Stimulated activated naive B cell treated with anti-CD40 and anti-IgM and Interleukin-4, amounts not matched to agents 10 μg/mL and 1 μg/mL and 100 μg/mL, for 72 hours (primary cell): ENCODE data around the gene PRR7.
"Not testable (repeated sequence)": the region's sequence is repeated elsewhere in the genome, so short reads cannot be mapped to it uniquely, and the experiment has no call there.

Experiments used
- ATAC-seq, 2 donors: fragments of 150-1000 bp; cut with Tn5 transposase; replicated peaks; 2 replicates each; pipeline ENCODE4 v1.10.0; 2021; ENCODE audit warnings: moderate library complexity in 1 of 2
- DNase-seq: peaks from one replicate; pipeline ENCODE4 v3.0.0; 2021
- H3K27ac Mint-ChIP-seq: one replicate; pipeline ENCODE4 v1.8.0; 2022; ENCODE audit warnings: mild to moderate bottlenecking, mixed read lengths
- H3K27me3 Mint-ChIP-seq, 2 donors: one replicate each; pipeline ENCODE4 v1.8.0; 2022; ENCODE audit warnings: mixed read lengths in 2 of 2
- H3K36me3 Mint-ChIP-seq, 2 donors: one replicate each; pipeline ENCODE4 v1.8.0; 2022; ENCODE audit warnings: mixed read lengths in 2 of 2, mild to moderate bottlenecking in 1 of 2
- H3K4me1 Mint-ChIP-seq, 2 donors: one replicate each; pipeline ENCODE4 v1.8.0; 2022; ENCODE audit warnings: mixed read lengths in 2 of 2, mild to moderate bottlenecking in 1 of 2
- H3K4me3 Mint-ChIP-seq, 2 donors: one replicate each; pipeline ENCODE4 v1.8.0; 2022; ENCODE audit warnings: mild to moderate bottlenecking in 2 of 2, mixed read lengths in 2 of 2, moderate library complexity in 1 of 2
- H3K9me3 Mint-ChIP-seq, 2 donors: one replicate each; pipeline ENCODE4 v1.8.0; 2022; ENCODE audit warnings: mixed read lengths in 2 of 2, mild to moderate bottlenecking in 1 of 2

The PRR7 gene

DNA sequence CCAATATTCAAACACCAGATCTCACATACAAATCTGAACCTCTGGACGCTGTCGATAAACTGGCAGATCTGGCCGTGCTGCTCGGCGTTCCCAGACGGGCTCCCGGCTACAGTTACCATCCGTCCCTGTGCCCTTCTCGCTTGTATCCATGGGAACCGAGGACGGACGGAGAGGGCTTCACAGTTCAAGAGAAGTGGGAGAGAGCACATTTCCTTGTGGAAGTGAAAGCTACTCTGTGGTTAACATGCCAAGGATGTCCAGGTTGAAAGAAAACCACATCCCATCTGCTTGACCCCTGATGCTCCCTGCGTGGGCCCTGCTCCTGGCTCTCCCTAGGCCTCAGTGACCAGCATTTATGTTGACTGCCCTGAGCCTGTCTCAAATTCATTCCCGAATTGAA is 33.2 kb downstream of the PRR7 start:
- DNase-seq (no peak), ATAC-seq (no peak)
- no peaks in the 10 kb centered on the region for H3K27me3 Mint-ChIP-seq
- H3K4me1 Mint-ChIP-seq, result peaks cover 30 to 46% of the 10 kb centered on the region in 2 donors
- H3K9me3 Mint-ChIP-seq, result no peaks in the 10 kb centered on the region
- peak overlapping the region in 1 of 2 donors; percentile 8 for H3K4me3 Mint-ChIP-seq
- peaks cover 3 to 7% of the 10 kb centered on the region in 2 donors for H3K36me3 Mint-ChIP-seq
- H3K27ac Mint-ChIP-seq, result peak overlapping the region; percentile 38

DNA sequence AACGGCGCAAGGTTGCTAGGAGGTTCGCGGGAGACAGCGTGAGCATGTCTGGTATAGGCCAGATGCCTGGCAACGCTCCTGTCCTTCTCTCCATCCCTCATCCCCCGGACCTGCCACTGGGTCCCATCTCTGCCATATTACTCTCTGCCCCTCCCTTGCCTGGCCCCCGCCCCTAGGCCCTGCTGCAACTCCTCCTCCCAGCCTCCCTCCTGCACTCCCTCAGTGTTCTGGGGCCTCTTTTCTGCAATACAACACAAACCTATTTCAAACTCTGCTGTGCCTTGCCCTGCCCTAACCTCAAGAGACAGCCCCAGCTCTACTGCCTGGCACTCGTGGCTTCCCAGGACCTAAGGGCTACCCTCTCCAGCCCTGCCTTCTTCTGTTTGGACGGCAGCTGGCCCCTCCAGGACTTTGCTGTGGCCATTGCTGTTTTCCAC is 35.8 kb downstream of the PRR7 start:
- no peaks in the 10 kb centered on the region for H3K27me3 Mint-ChIP-seq
- H3K27ac Mint-ChIP-seq, result peak overlapping the region; percentile 21
- H3K4me1 Mint-ChIP-seq, result peaks cover 19 to 27% of the 10 kb centered on the region in 2 donors
- H3K4me3 Mint-ChIP-seq, result no peak overlapping the region
- DNase-seq, result no peak
- peaks cover 14 to 18% of the 10 kb centered on the region in 2 donors for H3K36me3 Mint-ChIP-seq
- H3K9me3 Mint-ChIP-seq, result no peaks in the 10 kb centered on the region
- ATAC-seq, result no peak

DNA sequence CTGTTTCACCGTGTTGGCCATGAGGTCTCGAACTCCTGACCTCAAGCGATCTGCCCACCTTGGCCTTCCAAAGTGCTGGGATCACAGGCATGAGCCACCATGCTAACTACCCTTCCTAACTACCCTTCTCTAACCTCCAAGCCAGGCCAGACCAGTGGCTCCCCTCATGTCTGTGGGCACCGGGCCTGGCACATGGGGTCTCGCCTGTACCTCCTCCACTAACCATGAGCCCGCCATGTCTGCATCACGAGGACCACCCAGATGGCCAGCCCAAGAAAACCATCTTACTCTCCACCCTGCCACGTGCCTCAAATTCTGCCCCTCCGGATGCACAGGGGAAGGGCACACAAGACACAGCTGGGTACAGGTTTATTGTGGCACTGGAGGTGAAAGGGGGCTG is 36.4 kb downstream of the PRR7 start:
- H3K4me1 Mint-ChIP-seq, result peaks cover 19 to 22% of the 10 kb centered on the region in 2 donors
- H3K36me3 Mint-ChIP-seq, result peaks cover 19 to 22% of the 10 kb centered on the region in 2 donors
- ATAC-seq (no peak), DNase-seq (no peak)
- no peak overlapping the region for H3K4me3 Mint-ChIP-seq
- no peaks in the 10 kb centered on the region for H3K27me3 Mint-ChIP-seq
- no peaks in the 10 kb centered on the region for H3K9me3 Mint-ChIP-seq
- H3K27ac Mint-ChIP-seq, result no peak overlapping the region

DNA sequence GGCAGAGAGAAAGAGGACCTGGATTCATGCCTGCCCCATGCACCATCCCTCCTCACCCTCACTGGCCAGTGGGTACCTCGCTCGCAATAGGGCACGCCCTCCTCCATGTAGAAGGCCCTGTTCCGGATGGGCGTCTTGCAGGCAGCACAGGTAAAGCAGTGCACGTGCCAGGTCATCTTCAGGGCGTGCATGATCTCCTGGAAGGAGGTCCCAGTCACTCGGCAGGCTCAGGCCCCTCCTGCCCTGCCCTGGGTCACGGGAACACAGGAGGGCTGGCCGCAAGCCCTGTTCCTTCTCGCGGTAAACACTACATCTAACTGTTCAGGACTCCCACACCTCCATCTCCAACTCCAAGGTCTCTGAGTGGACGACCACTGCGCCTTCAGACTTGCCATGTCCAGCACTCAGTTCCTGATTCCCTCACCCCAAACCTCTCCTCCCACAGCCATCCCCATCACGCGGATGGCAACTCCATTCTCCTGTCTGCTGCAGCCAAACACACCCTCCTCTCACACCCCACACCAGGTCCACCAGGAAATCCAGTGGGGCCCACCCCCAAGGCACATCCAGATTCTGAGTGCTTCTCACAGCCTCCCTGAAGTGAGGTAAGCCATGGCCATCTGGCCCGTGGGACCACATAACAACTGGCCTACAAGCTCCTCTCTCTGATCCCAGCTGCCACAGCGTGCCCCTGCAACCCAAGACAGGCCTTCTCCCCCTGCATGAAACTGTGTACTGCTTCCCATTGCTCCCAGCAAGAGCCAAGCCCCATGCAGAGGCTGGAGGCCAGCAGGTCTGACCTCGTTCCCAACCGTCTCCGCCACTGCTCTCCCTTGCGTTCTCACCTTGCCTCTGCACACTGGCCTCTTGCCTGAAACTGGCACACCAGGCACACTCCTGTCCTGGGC is 37.6 kb downstream of the PRR7 start:
- Mint-ChIP-seq H3K4me3 (no peak overlapping the region), H3K27ac (no peak overlapping the region), H3K36me3 (peaks cover 29 to 30% of the 10 kb centered on the region in 2 donors), H3K27me3 (no peaks in the 10 kb centered on the region), H3K9me3 (no peaks in the 10 kb centered on the region), H3K4me1 (peaks cover 8 to 10% of the 10 kb centered on the region in 2 donors)
- DNase-seq, result no peak
- ATAC-seq, result no peak

DNA sequence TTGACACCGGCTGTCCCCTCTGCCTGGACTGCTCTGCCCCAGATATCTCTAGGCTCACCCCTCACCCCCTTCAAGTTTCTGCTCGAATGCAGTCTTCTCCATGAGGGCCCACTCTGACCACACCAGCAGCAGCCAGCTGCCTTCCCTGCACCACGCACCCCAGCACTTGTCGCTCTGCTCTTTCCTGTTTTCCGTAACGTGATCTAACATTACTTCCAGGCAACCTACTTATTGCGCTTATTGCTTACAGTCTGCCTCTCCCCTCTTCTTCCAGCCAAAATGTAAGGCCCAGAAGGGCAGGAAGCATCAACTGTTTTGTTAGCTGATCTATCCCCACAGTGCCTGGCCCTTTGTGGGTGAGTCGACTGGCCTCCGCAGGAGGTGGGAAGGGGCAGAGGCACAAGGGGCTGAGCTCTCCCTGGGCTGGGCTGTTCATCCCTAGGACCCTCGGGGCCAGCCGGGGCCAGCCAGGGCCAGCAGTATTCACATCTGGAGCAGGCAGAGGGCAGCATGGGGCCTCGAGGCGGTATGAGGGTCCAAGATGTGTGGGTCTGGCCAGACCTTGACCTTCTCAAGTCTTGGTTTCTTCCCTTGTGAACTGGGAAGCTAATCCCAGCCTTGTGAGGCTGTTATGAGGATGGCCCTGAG is 38.4 kb downstream of the PRR7 start:
- ATAC-seq (no peak), DNase-seq (no peak)
- H3K27me3 Mint-ChIP-seq, result no peaks in the 10 kb centered on the region
- H3K4me1 Mint-ChIP-seq, result peaks cover 3 to 5% of the 10 kb centered on the region in 2 donors
- peaks cover 32 to 34% of the 10 kb centered on the region in 2 donors for H3K36me3 Mint-ChIP-seq
- no peak overlapping the region for H3K4me3 Mint-ChIP-seq
- no peaks in the 10 kb centered on the region for H3K9me3 Mint-ChIP-seq
- peak overlapping the region; percentile 57 for H3K27ac Mint-ChIP-seq

DNA sequence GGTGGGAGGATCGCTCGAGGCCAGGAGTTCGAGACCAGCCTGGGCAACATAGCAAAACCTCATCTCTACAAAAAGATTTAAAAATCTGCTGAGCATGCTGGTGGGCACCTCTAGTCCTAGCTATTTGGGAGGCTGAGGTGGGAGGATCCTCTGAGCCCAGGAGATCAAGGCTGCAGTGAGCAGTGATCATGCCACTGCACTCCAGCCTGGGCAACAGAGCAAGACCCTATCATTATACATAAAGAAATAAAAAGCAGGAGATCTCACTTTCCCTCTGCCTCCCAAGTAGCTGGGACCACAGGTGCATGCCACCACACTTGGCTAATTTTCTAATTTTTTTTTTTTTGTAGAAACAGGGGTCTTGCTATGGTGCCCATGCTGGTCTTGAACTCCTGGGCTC is 39.1 kb downstream of the PRR7 start:
- H3K27ac Mint-ChIP-seq, H3K4me3 Mint-ChIP-seq, H3K9me3 Mint-ChIP-seq, H3K27me3 Mint-ChIP-seq, DNase-seq, H3K4me1 Mint-ChIP-seq, ATAC-seq: not testable (repeated sequence)
- peaks cover 39 to 41% of the 10 kb centered on the region in 2 donors for H3K36me3 Mint-ChIP-seq

DNA sequence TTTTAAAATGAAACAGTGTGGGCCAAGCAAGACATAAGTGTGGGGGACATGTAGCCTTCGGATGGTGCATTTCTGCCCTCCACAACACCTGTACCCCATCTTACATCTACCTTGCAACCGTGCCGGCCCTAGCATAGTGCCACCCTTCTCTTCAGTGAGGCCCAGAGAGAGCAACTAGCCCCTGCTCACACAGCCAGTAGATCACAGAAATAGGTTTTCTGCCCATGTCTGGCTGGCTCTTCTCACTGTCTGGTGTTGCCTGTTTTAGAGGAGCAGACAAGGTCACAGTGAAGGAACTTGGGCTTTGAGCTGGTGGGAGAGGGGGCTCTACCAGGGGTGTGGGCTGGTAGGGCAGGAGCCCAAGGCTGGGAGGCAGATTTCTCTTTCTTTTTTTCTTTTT is 39.6 kb downstream of the PRR7 start:
- no peaks in the 10 kb centered on the region for H3K27me3 Mint-ChIP-seq
- DNase-seq (no peak), ATAC-seq (no peak)
- peaks cover 44 to 46% of the 10 kb centered on the region in 2 donors for H3K36me3 Mint-ChIP-seq
- no peak overlapping the region for H3K27ac Mint-ChIP-seq
- peaks cover 8 to 15% of the 10 kb centered on the region in 2 donors for H3K4me1 Mint-ChIP-seq
- no peaks in the 10 kb centered on the region for H3K9me3 Mint-ChIP-seq
- H3K4me3 Mint-ChIP-seq, result no peak overlapping the region

DNA sequence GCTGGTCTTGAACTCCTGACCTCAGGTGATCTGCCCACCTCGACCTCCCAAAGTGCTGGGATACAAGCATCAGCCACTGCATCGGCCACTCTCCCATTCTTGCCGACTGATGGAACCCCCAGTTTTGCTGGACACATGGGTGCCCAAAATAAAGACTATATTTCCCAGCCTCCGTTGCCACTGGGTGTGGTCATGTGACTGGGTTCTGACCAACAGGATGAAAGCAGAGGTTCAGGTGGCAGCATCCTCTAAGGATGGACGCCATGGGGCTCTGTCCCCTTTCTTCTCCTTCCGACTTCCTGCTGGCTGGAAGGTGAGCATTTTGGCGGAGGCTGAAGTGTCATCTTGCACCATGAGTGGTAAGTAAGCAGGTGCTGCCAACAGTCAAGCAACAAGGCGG is 40.5 kb downstream of the PRR7 start:
- Mint-ChIP-seq H3K36me3 (peaks cover 45 to 48% of the 10 kb centered on the region in 2 donors), H3K4me1 (peaks cover 9 to 16% of the 10 kb centered on the region in 2 donors), H3K27me3 (no peaks in the 10 kb centered on the region), H3K4me3 (no peak overlapping the region), H3K27ac (no peak overlapping the region), H3K9me3 (no peaks in the 10 kb centered on the region)
- ATAC-seq (no peak), DNase-seq (no peak)

DNA sequence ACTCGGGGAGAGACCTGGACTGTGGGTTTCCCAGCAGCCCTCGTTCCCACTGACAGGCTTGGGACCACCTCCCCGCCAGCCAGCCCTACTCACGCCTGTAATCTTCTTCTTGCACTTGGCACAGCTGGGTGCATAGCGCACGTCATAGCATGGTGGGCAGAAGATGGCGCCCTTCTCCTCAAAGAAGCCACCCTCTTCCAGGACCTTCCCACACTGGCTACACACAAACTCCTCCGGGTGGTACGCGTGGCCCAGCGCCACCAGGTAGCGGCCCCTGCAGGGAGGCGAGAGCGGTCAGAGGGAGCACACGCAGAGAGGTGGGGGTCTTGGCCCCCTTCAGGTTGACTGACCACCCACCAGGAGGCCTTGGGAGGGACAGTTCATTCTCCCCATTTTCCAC is 41.4 kb downstream of the PRR7 start:
- no peak for DNase-seq
- H3K4me1 Mint-ChIP-seq, result peaks cover 14 to 22% of the 10 kb centered on the region in 2 donors
- H3K27me3 Mint-ChIP-seq, result no peaks in the 10 kb centered on the region
- H3K27ac Mint-ChIP-seq, result no peak overlapping the region
- no peak overlapping the region for H3K4me3 Mint-ChIP-seq
- peaks cover 49 to 56% of the 10 kb centered on the region in 2 donors for H3K36me3 Mint-ChIP-seq
- ATAC-seq, result no peak
- no peaks in the 10 kb centered on the region for H3K9me3 Mint-ChIP-seq

DNA sequence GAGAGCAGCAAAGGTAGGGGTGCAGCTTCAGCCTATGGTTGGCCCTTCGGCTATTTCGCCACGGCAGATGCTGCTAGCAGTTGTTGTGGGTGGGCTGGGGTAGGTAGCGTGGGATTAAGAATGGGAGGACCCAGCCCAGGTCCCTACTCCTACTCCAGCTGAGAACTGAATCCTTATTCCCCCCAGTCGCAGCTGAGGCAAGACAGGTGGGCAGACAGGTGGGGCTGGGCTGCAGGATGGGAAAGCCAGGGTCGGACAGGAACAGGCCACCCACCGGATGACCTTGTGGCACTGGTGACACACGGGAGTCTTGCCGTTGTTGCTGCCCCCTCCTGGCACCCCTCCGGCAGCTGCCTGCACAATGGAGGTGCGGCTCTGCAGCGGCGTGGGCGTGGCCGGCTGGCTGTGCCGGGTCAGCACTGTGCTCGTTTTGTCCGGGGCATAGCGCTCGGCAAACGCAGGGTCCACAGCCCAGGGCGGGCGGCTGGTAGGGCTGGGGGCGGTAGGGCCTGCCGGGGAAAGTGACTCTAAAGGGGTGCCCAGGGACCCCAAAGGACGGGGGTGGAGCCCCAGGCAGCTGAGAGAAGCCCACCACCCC is 42.6 kb downstream of the PRR7 start:
- H3K27ac Mint-ChIP-seq, result no peak overlapping the region
- H3K9me3 Mint-ChIP-seq, result no peaks in the 10 kb centered on the region
- ATAC-seq (no peak), DNase-seq (no peak)
- no peaks in the 10 kb centered on the region for H3K27me3 Mint-ChIP-seq
- no peak overlapping the region for H3K4me3 Mint-ChIP-seq
- peaks cover 49 to 58% of the 10 kb centered on the region in 2 donors for H3K36me3 Mint-ChIP-seq
- H3K4me1 Mint-ChIP-seq, result peaks cover 24 to 34% of the 10 kb centered on the region in 2 donors

DNA sequence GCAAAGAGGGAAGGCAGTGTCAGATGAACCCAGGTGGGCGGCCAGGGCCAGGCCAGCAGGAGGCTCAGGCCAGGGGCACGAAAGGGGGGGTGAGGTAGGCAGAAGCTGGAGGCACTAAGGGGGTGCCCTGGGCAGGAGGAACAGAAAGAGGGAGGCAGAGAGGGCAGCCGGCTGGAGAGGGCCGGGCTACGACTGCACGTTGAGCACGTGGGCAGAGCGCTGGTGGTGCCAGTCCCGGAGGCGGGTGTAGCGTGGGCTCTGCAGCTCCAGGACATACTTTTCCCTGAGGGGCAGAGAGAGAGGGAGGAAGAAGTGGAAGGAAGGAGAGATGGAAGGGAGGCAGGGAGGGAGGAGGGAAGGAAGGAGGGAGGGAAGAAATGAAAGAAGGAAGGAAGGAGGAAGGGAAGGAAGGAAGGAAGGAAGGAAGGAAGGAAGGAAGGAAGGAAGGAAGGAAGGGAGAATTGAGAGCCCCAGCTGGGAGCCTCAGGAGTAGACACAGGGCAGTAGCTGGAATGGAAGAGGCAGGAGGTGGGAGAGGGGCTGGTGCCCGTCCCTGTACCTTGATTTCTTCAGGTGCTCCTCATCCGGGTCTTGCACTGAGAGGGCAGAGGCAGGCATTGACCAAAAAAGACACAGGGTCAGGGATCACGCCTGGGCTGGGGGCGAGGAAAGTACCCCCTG is 43.8 kb downstream of the PRR7 start:
- H3K27me3 Mint-ChIP-seq, result no peaks in the 10 kb centered on the region
- H3K4me3 Mint-ChIP-seq, result no peak overlapping the region
- H3K27ac Mint-ChIP-seq, result peak overlapping the region; percentile 27
- DNase-seq, result no peak
- H3K9me3 Mint-ChIP-seq, result no peaks in the 10 kb centered on the region
- no peak for ATAC-seq
- H3K4me1 Mint-ChIP-seq, result peaks cover 32 to 46% of the 10 kb centered on the region in 2 donors
- H3K36me3 Mint-ChIP-seq, result peaks cover 45 to 49% of the 10 kb centered on the region in 2 donors

DNA sequence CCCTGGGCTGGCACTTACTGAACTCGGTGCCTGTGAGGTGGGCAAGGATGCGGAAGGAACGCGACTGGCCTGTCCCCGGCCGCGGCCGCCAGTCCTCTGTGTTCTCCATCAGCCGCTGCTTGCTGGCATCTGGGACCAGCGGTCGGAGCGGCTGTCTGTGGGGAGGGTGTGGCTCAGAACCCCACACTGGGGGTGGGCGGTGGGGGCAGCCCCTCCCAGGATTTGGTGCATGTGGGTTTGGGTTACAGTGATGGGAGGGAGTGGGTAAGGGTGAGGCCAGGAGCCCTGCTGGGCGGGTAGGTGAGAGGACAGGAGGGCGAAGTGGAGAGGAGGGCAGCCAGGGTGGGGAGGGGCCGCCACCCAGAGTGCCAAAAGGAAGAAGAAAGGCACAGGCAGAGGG is 44.4 kb downstream of the PRR7 start:
- peaks cover 32 to 52% of the 10 kb centered on the region in 2 donors for H3K4me1 Mint-ChIP-seq
- no peak overlapping the region for H3K27ac Mint-ChIP-seq
- H3K27me3 Mint-ChIP-seq, result no peaks in the 10 kb centered on the region
- ATAC-seq (no peak), DNase-seq (no peak)
- H3K9me3 Mint-ChIP-seq, result no peaks in the 10 kb centered on the region
- H3K36me3 Mint-ChIP-seq, result peaks cover 43 to 49% of the 10 kb centered on the region in 2 donors
- H3K4me3 Mint-ChIP-seq, result peak overlapping the region in 1 of 2 donors; percentile 30

DNA sequence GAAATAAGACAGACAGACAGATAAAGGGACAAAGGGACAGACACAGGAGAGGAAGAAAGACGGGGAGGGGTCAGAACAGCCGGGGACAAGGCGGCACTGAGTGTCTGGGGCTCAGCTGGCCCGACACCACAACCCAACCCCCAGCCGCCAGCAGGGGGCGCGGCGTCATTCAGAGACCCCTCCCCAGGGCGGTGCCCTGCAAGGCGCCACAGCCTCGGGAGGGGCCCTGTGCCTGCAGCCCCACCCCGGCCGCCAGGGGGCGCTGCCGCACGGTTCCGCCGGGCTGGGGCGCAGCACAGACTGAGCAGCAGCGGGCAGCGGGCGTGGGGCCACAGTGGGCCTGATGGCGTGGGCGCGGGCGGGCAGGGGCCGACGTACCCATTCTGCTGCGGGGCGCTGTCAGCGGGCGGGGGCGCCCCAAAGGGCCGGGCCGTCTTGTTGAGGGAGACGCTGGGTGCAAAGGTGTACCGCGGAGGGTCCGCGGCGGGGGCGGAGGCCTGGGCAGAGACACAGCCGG is 44.9 kb downstream of the PRR7 start:
- ATAC-seq (no peak), DNase-seq (no peak)
- H3K27me3 Mint-ChIP-seq, result no peaks in the 10 kb centered on the region
- H3K9me3 Mint-ChIP-seq, result no peaks in the 10 kb centered on the region
- peaks cover 37 to 57% of the 10 kb centered on the region in 2 donors for H3K4me1 Mint-ChIP-seq
- no peak overlapping the region for H3K27ac Mint-ChIP-seq
- peak overlapping the region in 1 of 2 donors; percentile 30 for H3K4me3 Mint-ChIP-seq
- H3K36me3 Mint-ChIP-seq, result peaks cover 40 to 46% of the 10 kb centered on the region in 2 donors
